ENCODE results near the gene DNLZ. TPM values are rescaled to one million over a fixed set of nuclear protein-coding genes. Genes with fewer than 3 reads are reported as not detected.

DNLZ gene
- total and polyA plus RNA-seq, 12 donors: 23.3 to 49.2 (median 32.5) TPM

GRCh38 chr9:136358888-136359287 is 4.7 kb downstream of the DNLZ start:
- WGBS, 2 donors: 54 to 65% methylated on average over 2 of the region's 2 CpGs
- no peaks in the 10 kb centered on the region for H3K9me3 ChIP-seq
- ATAC-seq: no peak
- no peaks in the 10 kb centered on the region for H3K27me3 ChIP-seq
- H3K36me3 ChIP-seq: peaks cover 0 to 44% (median 0%) of the 10 kb centered on the region in 9 donors
- TF ChIP-seq, protein P1, sequence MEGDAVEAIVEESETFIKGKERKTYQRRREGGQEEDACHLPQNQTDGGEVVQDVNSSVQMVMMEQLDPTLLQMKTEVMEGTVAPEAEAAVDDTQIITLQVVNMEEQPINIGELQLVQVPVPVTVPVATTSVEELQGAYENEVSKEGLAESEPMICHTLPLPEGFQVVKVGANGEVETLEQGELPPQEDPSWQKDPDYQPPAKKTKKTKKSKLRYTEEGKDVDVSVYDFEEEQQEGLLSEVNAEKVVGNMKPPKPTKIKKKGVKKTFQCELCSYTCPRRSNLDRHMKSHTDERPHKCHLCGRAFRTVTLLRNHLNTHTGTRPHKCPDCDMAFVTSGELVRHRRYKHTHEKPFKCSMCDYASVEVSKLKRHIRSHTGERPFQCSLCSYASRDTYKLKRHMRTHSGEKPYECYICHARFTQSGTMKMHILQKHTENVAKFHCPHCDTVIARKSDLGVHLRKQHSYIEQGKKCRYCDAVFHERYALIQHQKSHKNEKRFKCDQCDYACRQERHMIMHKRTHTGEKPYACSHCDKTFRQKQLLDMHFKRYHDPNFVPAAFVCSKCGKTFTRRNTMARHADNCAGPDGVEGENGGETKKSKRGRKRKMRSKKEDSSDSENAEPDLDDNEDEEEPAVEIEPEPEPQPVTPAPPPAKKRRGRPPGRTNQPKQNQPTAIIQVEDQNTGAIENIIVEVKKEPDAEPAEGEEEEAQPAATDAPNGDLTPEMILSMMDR (IDR thresholded peaks at IDR 0.05): no peak
- H3K4me1 ChIP-seq: peaks cover 13 to 59% (median 35%) of the 10 kb centered on the region in 9 donors
- no peak overlapping the region for H3K4me3 ChIP-seq
- no peak for DNase-seq
- H3K27ac ChIP-seq: peak overlapping the region in 1 of 10 donors; percentile 36
- intact Hi-C loops (cut with DNase I): no loop called here

DNA sequence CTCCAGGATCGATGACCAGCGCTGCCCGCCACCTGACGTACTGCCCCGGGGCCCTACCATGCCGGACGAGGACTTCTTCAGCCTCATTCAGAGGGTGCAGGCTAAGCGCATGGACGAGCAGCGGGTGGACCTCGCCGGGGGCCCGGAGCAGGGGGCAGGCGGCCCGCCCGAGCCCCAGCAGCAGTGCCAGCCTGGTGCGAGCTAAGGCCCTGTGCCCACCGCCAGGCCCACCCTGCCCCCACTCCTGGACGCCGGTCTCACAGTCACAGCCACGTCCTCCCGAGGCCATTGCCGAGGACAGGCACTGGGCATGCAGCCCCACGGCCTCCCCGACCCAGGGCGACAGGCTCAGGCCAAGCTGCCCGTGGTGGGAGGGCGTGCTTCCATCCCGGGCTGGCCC is 5.5 kb downstream of the DNLZ start:
- Histone ChIP-seq H3K27ac (no peak overlapping the region), H3K4me3 (no peak overlapping the region), H3K4me1 (peaks cover 13 to 63% (median 36%) of the 10 kb centered on the region in 9 donors), H3K27me3 (no peaks in the 10 kb centered on the region), H3K36me3 (peaks cover 0 to 44% (median 0%) of the 10 kb centered on the region in 9 donors), H3K9me3 (no peaks in the 10 kb centered on the region)
- no peak for DNase-seq
- TF ChIP-seq, protein P1 (IDR thresholded peaks at IDR 0.05): no peak
- intact Hi-C loops (cut with DNase I): no loop called here
- WGBS, 2 donors: 83 to 87% methylated on average over 28 to 29 of the region's 29 CpGs
- ATAC-seq: no peak

- Histone ChIP-seq H3K27ac (no peak overlapping the region), H3K9me3 (no peaks in the 10 kb centered on the region), H3K4me3 (no peak overlapping the region), H3K4me1 (peaks cover 9 to 60% (median 34%) of the 10 kb centered on the region in 9 donors), H3K36me3 (peaks cover 0 to 44% (median 0%) of the 10 kb centered on the region in 9 donors), H3K27me3 (no peaks in the 10 kb centered on the region)
- DNase-seq (no peak), ATAC-seq (no peak)
- WGBS, 2 donors: 82 to 85% methylated on average over 22 of the region's 22 CpGs
- TF ChIP-seq, protein P1 (IDR thresholded peaks at IDR 0.05): no peak
- intact Hi-C loops (cut with DNase I): no loop called here
Observed at GRCh38 chr9:136357202-136357725, 6.3 kb downstream of the DNLZ start.

DNA sequence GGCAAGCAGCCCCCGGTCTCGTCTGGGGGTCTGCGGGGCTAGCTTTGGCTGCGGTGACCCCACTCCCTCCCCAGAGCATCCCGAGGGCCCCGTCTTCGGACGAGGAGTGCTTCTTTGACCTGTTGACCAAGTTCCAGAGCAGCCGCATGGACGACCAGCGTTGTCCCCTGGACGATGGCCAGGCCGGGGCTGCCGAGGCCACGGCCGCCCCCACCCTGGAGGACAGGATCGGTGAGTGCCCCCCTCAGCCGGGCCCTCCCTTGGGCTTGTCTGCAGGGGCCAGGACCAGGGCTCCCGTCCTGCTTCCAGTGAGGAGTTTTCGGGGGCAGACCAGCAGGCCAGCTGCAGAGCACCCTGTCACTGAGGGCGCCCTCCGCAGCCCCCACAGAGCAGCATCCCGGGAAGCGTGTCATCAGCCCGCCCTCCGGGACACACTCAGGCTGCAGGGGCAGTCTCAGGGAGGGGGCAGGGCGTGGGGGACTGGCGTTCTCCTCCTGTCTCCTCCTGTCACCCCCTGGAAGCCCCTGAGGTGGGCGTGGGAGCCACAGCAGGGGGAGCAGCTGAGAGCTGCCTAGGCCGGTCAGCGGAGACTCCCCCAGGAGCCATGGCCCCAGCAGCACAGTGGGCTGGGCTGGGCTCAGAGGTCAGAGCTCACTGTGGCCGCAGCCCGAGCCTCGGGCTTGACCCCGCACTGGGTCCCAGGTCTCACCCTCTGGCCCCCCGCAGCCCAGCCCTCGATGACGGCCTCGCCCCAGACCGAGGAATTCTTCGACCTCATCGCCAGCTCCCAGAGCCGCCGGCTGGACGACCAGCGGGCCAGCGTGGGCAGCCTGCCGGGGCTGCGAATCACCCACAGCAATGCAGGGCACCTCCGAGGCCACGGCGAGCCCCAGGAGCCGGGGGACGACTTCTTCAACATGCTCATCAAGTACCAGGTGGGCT is 7.7 kb downstream of the DNLZ start:
- peaks cover 5 to 46% (median 26%) of the 10 kb centered on the region in 9 donors for H3K4me1 ChIP-seq
- peak overlapping the region in 6 of 10 donors; percentile 3 to 38 (median 35) for H3K4me3 ChIP-seq
- 62 to 74% methylated on average over 54 of the region's 54 CpGs for WGBS, 2 donors
- H3K36me3 ChIP-seq: peaks cover 0 to 40% (median 0%) of the 10 kb centered on the region in 9 donors
- H3K27me3 ChIP-seq: no peaks in the 10 kb centered on the region
- no peaks in the 10 kb centered on the region for H3K9me3 ChIP-seq
- DNase-seq (no peak), ATAC-seq (no peak)
- TF ChIP-seq, protein P1 (IDR thresholded peaks at IDR 0.05): no peak
- intact Hi-C loops (cut with DNase I): no loop called here
- H3K27ac ChIP-seq: peak overlapping the region in 7 of 10 donors; percentile 61 to 71 (median 68)

Data from heart right ventricle (tissue), 16 donors.